Measurements from ENCODE around the gene RUFY4.

DNA sequence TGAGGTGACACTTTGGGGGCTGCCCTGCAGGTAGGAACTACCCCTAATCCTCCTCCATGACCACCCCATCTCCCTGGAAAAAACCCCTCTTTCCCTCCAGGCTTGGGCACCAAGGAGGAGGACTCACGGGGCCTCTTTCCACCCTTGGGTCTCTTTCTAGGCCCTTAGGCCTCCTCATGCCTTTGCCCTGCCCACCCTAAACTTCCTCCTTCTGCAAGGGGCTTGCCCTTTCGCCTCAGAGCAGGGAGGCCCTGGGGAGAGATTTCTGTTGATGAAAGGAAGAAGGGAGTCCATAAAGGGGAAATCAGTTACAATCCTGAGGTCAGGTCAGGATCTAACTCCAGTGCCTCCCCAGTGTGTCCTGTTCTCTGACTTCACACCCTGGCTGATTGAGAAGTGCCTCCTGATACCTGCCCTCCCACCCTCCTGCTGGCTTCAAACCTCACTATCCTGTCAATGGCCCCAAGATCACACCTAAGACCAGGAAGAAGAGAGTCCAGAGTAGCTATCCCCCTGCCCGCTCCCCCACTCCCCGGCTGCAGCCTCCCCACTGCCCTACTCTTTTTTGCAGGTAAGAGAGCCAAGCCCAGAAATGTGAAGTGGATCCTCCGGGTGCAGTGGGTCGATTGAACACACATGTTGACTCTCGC, 49.5 kb upstream of the RUFY4 start:
- TF ChIP-seq, protein P1, sequence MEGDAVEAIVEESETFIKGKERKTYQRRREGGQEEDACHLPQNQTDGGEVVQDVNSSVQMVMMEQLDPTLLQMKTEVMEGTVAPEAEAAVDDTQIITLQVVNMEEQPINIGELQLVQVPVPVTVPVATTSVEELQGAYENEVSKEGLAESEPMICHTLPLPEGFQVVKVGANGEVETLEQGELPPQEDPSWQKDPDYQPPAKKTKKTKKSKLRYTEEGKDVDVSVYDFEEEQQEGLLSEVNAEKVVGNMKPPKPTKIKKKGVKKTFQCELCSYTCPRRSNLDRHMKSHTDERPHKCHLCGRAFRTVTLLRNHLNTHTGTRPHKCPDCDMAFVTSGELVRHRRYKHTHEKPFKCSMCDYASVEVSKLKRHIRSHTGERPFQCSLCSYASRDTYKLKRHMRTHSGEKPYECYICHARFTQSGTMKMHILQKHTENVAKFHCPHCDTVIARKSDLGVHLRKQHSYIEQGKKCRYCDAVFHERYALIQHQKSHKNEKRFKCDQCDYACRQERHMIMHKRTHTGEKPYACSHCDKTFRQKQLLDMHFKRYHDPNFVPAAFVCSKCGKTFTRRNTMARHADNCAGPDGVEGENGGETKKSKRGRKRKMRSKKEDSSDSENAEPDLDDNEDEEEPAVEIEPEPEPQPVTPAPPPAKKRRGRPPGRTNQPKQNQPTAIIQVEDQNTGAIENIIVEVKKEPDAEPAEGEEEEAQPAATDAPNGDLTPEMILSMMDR (IDR thresholded peaks at IDR 0.05): no peak
- TF ChIP-seq, protein P2, sequence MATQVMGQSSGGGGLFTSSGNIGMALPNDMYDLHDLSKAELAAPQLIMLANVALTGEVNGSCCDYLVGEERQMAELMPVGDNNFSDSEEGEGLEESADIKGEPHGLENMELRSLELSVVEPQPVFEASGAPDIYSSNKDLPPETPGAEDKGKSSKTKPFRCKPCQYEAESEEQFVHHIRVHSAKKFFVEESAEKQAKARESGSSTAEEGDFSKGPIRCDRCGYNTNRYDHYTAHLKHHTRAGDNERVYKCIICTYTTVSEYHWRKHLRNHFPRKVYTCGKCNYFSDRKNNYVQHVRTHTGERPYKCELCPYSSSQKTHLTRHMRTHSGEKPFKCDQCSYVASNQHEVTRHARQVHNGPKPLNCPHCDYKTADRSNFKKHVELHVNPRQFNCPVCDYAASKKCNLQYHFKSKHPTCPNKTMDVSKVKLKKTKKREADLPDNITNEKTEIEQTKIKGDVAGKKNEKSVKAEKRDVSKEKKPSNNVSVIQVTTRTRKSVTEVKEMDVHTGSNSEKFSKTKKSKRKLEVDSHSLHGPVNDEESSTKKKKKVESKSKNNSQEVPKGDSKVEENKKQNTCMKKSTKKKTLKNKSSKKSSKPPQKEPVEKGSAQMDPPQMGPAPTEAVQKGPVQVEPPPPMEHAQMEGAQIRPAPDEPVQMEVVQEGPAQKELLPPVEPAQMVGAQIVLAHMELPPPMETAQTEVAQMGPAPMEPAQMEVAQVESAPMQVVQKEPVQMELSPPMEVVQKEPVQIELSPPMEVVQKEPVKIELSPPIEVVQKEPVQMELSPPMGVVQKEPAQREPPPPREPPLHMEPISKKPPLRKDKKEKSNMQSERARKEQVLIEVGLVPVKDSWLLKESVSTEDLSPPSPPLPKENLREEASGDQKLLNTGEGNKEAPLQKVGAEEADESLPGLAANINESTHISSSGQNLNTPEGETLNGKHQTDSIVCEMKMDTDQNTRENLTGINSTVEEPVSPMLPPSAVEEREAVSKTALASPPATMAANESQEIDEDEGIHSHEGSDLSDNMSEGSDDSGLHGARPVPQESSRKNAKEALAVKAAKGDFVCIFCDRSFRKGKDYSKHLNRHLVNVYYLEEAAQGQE (IDR thresholded peaks at IDR 0.05; ENCODE audit: insufficient read depth in 1 of 2, low read depth in 2 of 2, low read length in 1 of 2): no peak
- no peak for TF ChIP-seq TCF7L2 (IDR thresholded peaks at IDR 0.05; ENCODE audit: low read depth, low read length)

All from Panc1 (cell line).